H1 (cell line): ENCODE data around the gene SH2D1B. TPM values are rescaled to one million over a fixed set of nuclear protein-coding genes. Genes with fewer than 3 reads are reported as not detected.

ENCODE experiments used
- CTCF ChIA-PET: fragments of 300-600 bp; sonication (Branson Sonifier 250); formaldehyde crosslinking; loops from one replicate; lab custom pipeline; 2021; ENCODE audit not compliant: partially characterized antibody; lab: Charles Lee
- POLR2A ChIA-PET: fragments of 300-600 bp; sonication (Branson Sonifier 250); formaldehyde crosslinking; loops from one replicate; lab custom pipeline; 2021; ENCODE audit warnings: inconsistent platforms; ENCODE audit not compliant: partially characterized antibody; lab: Charles Lee
- DNase-seq, 2 experiments: peaks; one replicate each; pipeline versions ENCODE4 v3.0.0 to v3.0.0-alpha.2; 2010 to 2022; ENCODE audit warnings: low spot score in 2 of 2, low read depth in 1 of 2, mixed read lengths in 1 of 2
- FAIRE-seq: peaks from 2 replicates; lab custom pipeline; 2011; peaks lifted over from hg19 to GRCh38; lab: Jason Lieb, UNC
- H2AFZ ChIP-seq: 2 replicates; pipeline ENCODE4 v1.8.1; 2012; ENCODE audit warnings: low read length, inconsistent platforms
- H2AK5ac ChIP-seq: 2 replicates; pipeline ENCODE4 v1.6.1; 2013; ENCODE audit warnings: low read depth, low read length
- H2BK120ac ChIP-seq: replicated peaks from 2 replicates; pipeline ENCODE3; 2013; ENCODE audit warnings: low read depth, low read length, inconsistent platforms
- H2BK12ac ChIP-seq: 2 replicates; pipeline ENCODE4 v1.6.1; 2013; ENCODE audit warnings: low read depth, low read length
- H2BK15ac ChIP-seq: 2 replicates; pipeline ENCODE4 v1.6.1; 2013; ENCODE audit warnings: low read length
- H2BK20ac ChIP-seq: 2 replicates; pipeline ENCODE4 v1.6.1; 2013; ENCODE audit warnings: low read length
- H2BK5ac ChIP-seq: 2 replicates; pipeline ENCODE4 v1.6.1; 2013; ENCODE audit warnings: low read depth, low read length
- H3K14ac ChIP-seq: 2 replicates; pipeline ENCODE4 v1.6.1; 2013; ENCODE audit warnings: inconsistent platforms; ENCODE audit not compliant: insufficient read length
- H3K18ac ChIP-seq: 2 replicates; pipeline ENCODE4 v1.6.1; 2013; ENCODE audit warnings: low read length; ENCODE audit errors: extremely low read depth
- H3K23ac ChIP-seq: 2 replicates; pipeline ENCODE4 v1.6.1; 2013; ENCODE audit warnings: inconsistent platforms; ENCODE audit not compliant: insufficient read length
- H3K23me2 ChIP-seq: 2 replicates; pipeline ENCODE4 v1.6.1; 2013; ENCODE audit warnings: low read depth, low read length
- H3K27ac ChIP-seq: 2 replicates; pipeline ENCODE4 v1.6.1; 2011; ENCODE audit warnings: low read depth, low read length, inconsistent platforms
- H3K27me3 ChIP-seq, 4 experiments: replicated peaks in 1 of 4; 1 replicate in 1 of 4; 2 replicates in 3 of 4; pipeline versions ENCODE4 v1.6.1 to v1.8.1; 2011 to 2013; ENCODE audit warnings: low read length in 3 of 4, mild to moderate bottlenecking in 3 of 4, inconsistent platforms in 2 of 4, mixed read lengths in 2 of 4, moderate library complexity in 1 of 4; ENCODE audit not compliant: control insufficient read depth in 3 of 4, insufficient read depth in 3 of 4; ENCODE audit errors: extremely low read depth in 1 of 4
- H3K36me3 ChIP-seq, 4 experiments: 2 replicates each; pipeline versions ENCODE4 v1.6.1 to v1.8.1; 2011 to 2013; ENCODE audit warnings: mild to moderate bottlenecking in 4 of 4, low read length in 3 of 4, moderate library complexity in 2 of 4, control low read depth in 1 of 4, inconsistent platforms in 1 of 4; ENCODE audit not compliant: insufficient read depth in 4 of 4, control insufficient read depth in 2 of 4
- H3K4ac ChIP-seq: replicated peaks from 2 replicates; pipeline ENCODE3; 2013; ENCODE audit warnings: low read length, low read depth, mixed read lengths, inconsistent platforms; ENCODE audit not compliant: insufficient read length
- H3K4me1 ChIP-seq, 4 experiments: replicated peaks in 1 of 4; 1 replicate in 1 of 4; 2 replicates in 3 of 4; pipeline versions ENCODE4 v1.6.1 to v1.8.1; 2011 to 2013; ENCODE audit warnings: low read length in 3 of 4, inconsistent platforms in 2 of 4, mixed read lengths in 1 of 4; ENCODE audit not compliant: insufficient read depth in 4 of 4, control insufficient read depth in 3 of 4
- H3K4me2 ChIP-seq, 2 experiments: 2 replicates each; pipeline versions ENCODE4 v1.6.1 to v1.8.1; 2011 to 2013; ENCODE audit warnings: low read depth in 2 of 2, low read length in 2 of 2, control low read depth in 1 of 2, inconsistent platforms in 1 of 2, mild to moderate bottlenecking in 1 of 2; ENCODE audit not compliant: insufficient read depth in 1 of 2
- H3K4me3 ChIP-seq, 4 experiments: fragments of 200-600, 300-600 bp in 1 of 4; sonication (generic), shearing (Covaris generic), sonication (Bioruptor Twin) in 1 of 4; 2 replicates each; pipeline versions ENCODE4 v1.5.1 to v1.8.1; 2011 to 2016; ENCODE audit warnings: low read length in 4 of 4, low read depth in 3 of 4, control low read depth in 2 of 4, inconsistent platforms in 2 of 4, mild to moderate bottlenecking in 2 of 4, mixed read lengths in 1 of 4, moderate library complexity in 1 of 4; ENCODE audit not compliant: insufficient read depth in 2 of 4; ENCODE audit errors: extremely low read depth in 1 of 4
- H3K56ac ChIP-seq: replicated peaks from 2 replicates; pipeline ENCODE3; 2013; ENCODE audit warnings: low read depth, mild to moderate bottlenecking, mixed read lengths, low read length, inconsistent platforms; ENCODE audit not compliant: insufficient read length
- H3K79me1 ChIP-seq: 2 replicates; pipeline ENCODE4 v1.6.1; 2013; ENCODE audit warnings: low read depth, low read length, control low read depth
- H3K79me2 ChIP-seq, 2 experiments: 2 replicates each; pipeline versions ENCODE4 v1.6.1 to v1.8.1; 2012 to 2013; ENCODE audit warnings: low read length in 2 of 2, mild to moderate bottlenecking in 2 of 2, inconsistent platforms in 1 of 2; ENCODE audit not compliant: insufficient read depth in 2 of 2, control insufficient read depth in 1 of 2
- H3K9ac ChIP-seq, 4 experiments: replicated peaks in 1 of 4; 1 replicate in 1 of 4; 2 replicates in 3 of 4; pipeline versions ENCODE4 v1.6.1 to v1.8.1; 2011 to 2013; ENCODE audit warnings: low read depth in 3 of 4, low read length in 3 of 4, control low read depth in 2 of 4, mild to moderate bottlenecking in 2 of 4, moderate library complexity in 2 of 4, inconsistent platforms in 1 of 4; ENCODE audit errors: extremely low read depth in 1 of 4
- H3K9me3 ChIP-seq, 2 experiments: 2 replicates each; pipeline versions ENCODE4 v1.6.1 to v1.8.1; 2012 to 2013; ENCODE audit warnings: mild to moderate bottlenecking in 2 of 2, moderate library complexity in 2 of 2, control low read depth in 1 of 2, inconsistent platforms in 1 of 2, low read depth in 1 of 2, low read length in 1 of 2, mixed read lengths in 1 of 2; ENCODE audit not compliant: insufficient read depth in 2 of 2
- H4K20me1 ChIP-seq, 2 experiments: replicated peaks in 1 of 2; 2 replicates each; pipeline versions ENCODE3 to v1.8.1; 2011 to 2013; ENCODE audit warnings: inconsistent platforms in 2 of 2, low read length in 2 of 2, mild to moderate bottlenecking in 1 of 2; ENCODE audit not compliant: insufficient read depth in 2 of 2, control insufficient read depth in 1 of 2
- H4K5ac ChIP-seq: 2 replicates; pipeline ENCODE4 v1.6.1; 2013; ENCODE audit warnings: low read length, low read depth, mixed read lengths, inconsistent platforms; ENCODE audit not compliant: insufficient read length
- H4K8ac ChIP-seq: 2 replicates; pipeline ENCODE4 v1.8.0; 2013; ENCODE audit warnings: mild to moderate bottlenecking, moderate library complexity, low read length, inconsistent platforms; ENCODE audit not compliant: insufficient read depth; ENCODE audit errors: extremely low read depth
- H4K91ac ChIP-seq: replicated peaks from 2 replicates; pipeline ENCODE3; 2013; ENCODE audit warnings: low read length, mixed read lengths, inconsistent platforms; ENCODE audit not compliant: insufficient read length
- ATF2 ChIP-seq: IDR thresholded peaks from 2 replicates; pipeline ENCODE4 v1.6.1; 2012; ENCODE audit warnings: low read length, inconsistent platforms
- CTBP2 ChIP-seq: IDR thresholded peaks from 2 replicates; pipeline ENCODE4 v1.7.0; 2011; ENCODE audit warnings: borderline replicate concordance, mild to moderate bottlenecking, moderate library complexity, mixed read lengths, low read length; ENCODE audit not compliant: insufficient read depth, insufficient read length
- JUND ChIP-seq: IDR thresholded peaks from 2 replicates; pipeline ENCODE4 v1.6.1; 2011; ENCODE audit warnings: mild to moderate bottlenecking, improper control_type of control experiment, low read length
- KDM5A ChIP-seq: fragments of 200-600 bp; IDR thresholded peaks from 2 replicates; pipeline ENCODE4 v1.7.1; 2012; ENCODE audit warnings: mild to moderate bottlenecking, low read length, inconsistent platforms, mixed read lengths
- NRF1 ChIP-seq: IDR thresholded peaks from 2 replicates; pipeline ENCODE4 v1.6.1; 2011; ENCODE audit warnings: mild to moderate bottlenecking, low read depth, low read length, improper control_type of control experiment
- PHF8 ChIP-seq: fragments of 200-600 bp; sonication (generic); conservative IDR thresholded peaks from 2 replicates; pipeline ENCODE4 v1.7.1; 2012; ENCODE audit warnings: low read depth, mild to moderate bottlenecking, inconsistent platforms, low read length, moderate library complexity
- POLR2A ChIP-seq, 2 experiments: IDR thresholded peaks; 1 replicate in 1 of 2; 2 replicates in 1 of 2; pipeline ENCODE4 v1.6.1; 2011; ENCODE audit warnings: low read depth in 2 of 2, low read length in 2 of 2, mild to moderate bottlenecking in 2 of 2; ENCODE audit errors: control extremely low read depth in 1 of 2
- RFX5 ChIP-seq: IDR thresholded peaks from 2 replicates; pipeline ENCODE4 v1.6.1; 2011; ENCODE audit warnings: low read depth, low read length, improper control_type of control experiment, borderline replicate concordance
- SAP30 ChIP-seq: fragments of 300-600 bp; sonication (generic); IDR thresholded peaks from 2 replicates; pipeline ENCODE4 v1.7.1; 2012; ENCODE audit warnings: low read length, moderate library complexity, mild to moderate bottlenecking, inconsistent platforms; ENCODE audit not compliant: insufficient read depth, insufficient replicate concordance
- SUZ12 ChIP-seq: fragments of 200-600 bp; sonication (generic); IDR thresholded peaks from 2 replicates; pipeline ENCODE4 v1.6.1; 2012; ENCODE audit warnings: mild to moderate bottlenecking, inconsistent platforms, low read length, moderate library complexity, mixed read lengths
- WGBS, 2 experiments: shearing (Covaris generic) in 1 of 2; methylation state at CpG; one replicate each; pipeline versions ENCODE4 v1.1.6 to v1.1.7; 2013 to 2015; ENCODE audit warnings: low lambda C conversion rate in 2 of 2, mixed read lengths in 2 of 2, inconsistent platforms in 1 of 2, low coverage in 1 of 2, missing lambda C conversion rate in 1 of 2; ENCODE audit not compliant: insufficient replicate concordance in 2 of 2, insufficient coverage in 1 of 2, insufficient read length in 1 of 2; ENCODE audit errors: extremely low coverage in 1 of 2, missing lambda C conversion rate in 1 of 2; 5-methylcytosine and 5-hydroxymethylcytosine counted together
- polyA plus RNA-seq, 7 experiments: library from polyadenylated mRNA; depleted of rRNA in 3 of 7; stranded (reverse) in 5 of 7; unstranded in 2 of 7; fragments of >200 nt in 5 of 7; fragments of 200-250 nt in 2 of 7; gene quantifications; 1 replicate in 5 of 7; 2 replicates in 1 of 7; 4 replicates in 1 of 7; pipeline versions ENCODE4 v1.2.1 to v1.2.3, GENCODE V29; 2011 to 2013; ENCODE audit warnings: missing spikeins in 2 of 7, mixed read lengths in 2 of 7
- total RNA-seq: library from RNA; stranded (reverse); fragmentation: NEBNext Ultra II Directional; extraction: Animal tissue kit (Norgen Biotek cat#: 25700); gene quantifications from 2 replicates; pipeline ENCODE4 v1.2.1, GENCODE V29; 2021

The SH2D1B gene
- total and polyA plus RNA-seq, 2 of the 8 experiments (the other 6 are each of a cell fraction or from before 2014, with no cell fraction given) = not detected

- Histone ChIP-seq H4K5ac (no peak overlapping the region), H2AK5ac (no peak overlapping the region), H3K9ac (no peak overlapping the region; a peak in 1 of 7 replicates), H2BK120ac (no peak overlapping the region), H2AFZ (no peak overlapping the region), H4K20me1 (no peaks in the 10 kb centered on the region), H4K91ac (no peak overlapping the region), H3K79me2 (no peaks in the 10 kb centered on the region), H2BK20ac (no peak overlapping the region), H3K23ac (no peak overlapping the region), H3K36me3 (peaks cover 0 to 7% (median 2%) of the 10 kb centered on the region in 4 experiments; a peak in 1 of 8 replicates), H2BK5ac (no peak overlapping the region), H2BK15ac (no peak overlapping the region), H4K8ac (no peak overlapping the region), H3K4ac (no peak overlapping the region), H3K9me3 (no peaks in the 10 kb centered on the region), H3K4me1 (0 out of 7 replicates have a peak, but pooled peaks cover 0 to 1% (median 0%) of the 10 kb centered on the region in 4 experiments), H3K18ac (no peak overlapping the region), H3K56ac (no peak overlapping the region), H3K23me2 (no peaks in the 10 kb centered on the region), H3K27ac (no peak overlapping the region), H3K4me2 (no peak overlapping the region), H3K4me3 (no peak overlapping the region), H3K27me3 (no peaks in the 10 kb centered on the region), H3K79me1 (no peaks in the 10 kb centered on the region), H3K14ac (no peak overlapping the region), H2BK12ac (no peak overlapping the region)
- ChIA-PET POLR2A (interaction anchor here (2.0 kb wide), 1 partner anchor 8 kb away, joined by 6 read pairs; no protein-coding TSS in a partner anchor), CTCF (interaction anchor here (0.6 to 8.1 kb wide), 8 partner anchors 11 to 343 kb away, joined by 3 to 44 read pairs (median 4); no protein-coding TSS in a partner anchor)
- FAIRE-seq (no peak), DNase-seq (no peak)
- WGBS, 2 experiments = 88% methylated on average over 6 of the region's 6 CpGs; no CpG with 5 or more reads in 1 of the 2 experiments
- no peak for TF ChIP-seq RFX5
- no peak for TF ChIP-seq PHF8
- TF ChIP-seq SUZ12 = no peak
- TF ChIP-seq KDM5A = no peak
- TF ChIP-seq ATF2 = no peak
- no peak for TF ChIP-seq SAP30
- no peak for TF ChIP-seq CTBP2
- TF ChIP-seq NRF1 = no peak
- no peak for TF ChIP-seq JUND
- no peak for TF ChIP-seq POLR2A (IDR thresholded peaks at IDR 0.05; ENCODE audit: control extremely low read depth in 1 of 2, low read depth in 2 of 2, low read length in 2 of 2)
Observed at GRCh38 chr1:162380061-162380846, 31.7 kb downstream of the SH2D1B start.
